Measurements from ENCODE around the gene GATD1.
"Not testable (repeated sequence)": the region's sequence is repeated elsewhere in the genome, so short reads cannot be mapped to it uniquely, and the experiment has no call there.

Gene GATD1

DNA sequence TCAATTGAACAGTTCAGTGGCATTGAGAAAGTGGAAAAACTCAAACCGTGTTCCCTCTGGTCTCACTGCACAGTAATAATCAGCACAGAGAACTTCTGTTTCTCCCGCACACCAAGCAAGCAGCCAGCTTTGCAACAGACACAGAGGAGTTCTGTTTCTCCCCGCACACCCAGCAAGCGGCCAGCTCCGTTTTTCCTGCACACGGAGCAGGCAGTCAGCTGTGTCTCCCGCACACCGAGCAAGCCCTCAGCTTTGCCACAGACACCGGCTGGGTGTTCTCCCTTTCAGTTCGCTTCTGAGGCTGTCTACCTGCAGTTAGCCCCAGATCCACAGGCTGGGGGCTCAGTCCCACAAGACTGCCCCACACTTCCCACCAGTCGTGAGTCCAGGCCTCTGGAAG is 39.9 kb downstream of the GATD1 start:
- Histone ChIP-seq H3K9me3 (ENCODE audit: control insufficient read depth, low read length) (no peaks in the 10 kb centered on the region), H3K27ac (no peak overlapping the region), H3K4me2 (ENCODE audit: low read length) (no peak overlapping the region), H2AFZ (no peak overlapping the region), H3K36me3 (ENCODE audit: control insufficient read depth, insufficient read depth, low read length) (no peaks in the 10 kb centered on the region), H3K9ac (no peak overlapping the region), H3K27me3 (ENCODE audit: control insufficient read depth, insufficient read depth, low read length) (no peaks in the 10 kb centered on the region), H3K79me2 (no peaks in the 10 kb centered on the region), H3K4me1 (no peaks in the 10 kb centered on the region), H3K4me3 (ENCODE audit: low read depth, low read length) (no peak overlapping the region)
- TF ChIP-seq, protein P1, sequence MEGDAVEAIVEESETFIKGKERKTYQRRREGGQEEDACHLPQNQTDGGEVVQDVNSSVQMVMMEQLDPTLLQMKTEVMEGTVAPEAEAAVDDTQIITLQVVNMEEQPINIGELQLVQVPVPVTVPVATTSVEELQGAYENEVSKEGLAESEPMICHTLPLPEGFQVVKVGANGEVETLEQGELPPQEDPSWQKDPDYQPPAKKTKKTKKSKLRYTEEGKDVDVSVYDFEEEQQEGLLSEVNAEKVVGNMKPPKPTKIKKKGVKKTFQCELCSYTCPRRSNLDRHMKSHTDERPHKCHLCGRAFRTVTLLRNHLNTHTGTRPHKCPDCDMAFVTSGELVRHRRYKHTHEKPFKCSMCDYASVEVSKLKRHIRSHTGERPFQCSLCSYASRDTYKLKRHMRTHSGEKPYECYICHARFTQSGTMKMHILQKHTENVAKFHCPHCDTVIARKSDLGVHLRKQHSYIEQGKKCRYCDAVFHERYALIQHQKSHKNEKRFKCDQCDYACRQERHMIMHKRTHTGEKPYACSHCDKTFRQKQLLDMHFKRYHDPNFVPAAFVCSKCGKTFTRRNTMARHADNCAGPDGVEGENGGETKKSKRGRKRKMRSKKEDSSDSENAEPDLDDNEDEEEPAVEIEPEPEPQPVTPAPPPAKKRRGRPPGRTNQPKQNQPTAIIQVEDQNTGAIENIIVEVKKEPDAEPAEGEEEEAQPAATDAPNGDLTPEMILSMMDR (IDR thresholded peaks at IDR 0.05): no peak

DNA sequence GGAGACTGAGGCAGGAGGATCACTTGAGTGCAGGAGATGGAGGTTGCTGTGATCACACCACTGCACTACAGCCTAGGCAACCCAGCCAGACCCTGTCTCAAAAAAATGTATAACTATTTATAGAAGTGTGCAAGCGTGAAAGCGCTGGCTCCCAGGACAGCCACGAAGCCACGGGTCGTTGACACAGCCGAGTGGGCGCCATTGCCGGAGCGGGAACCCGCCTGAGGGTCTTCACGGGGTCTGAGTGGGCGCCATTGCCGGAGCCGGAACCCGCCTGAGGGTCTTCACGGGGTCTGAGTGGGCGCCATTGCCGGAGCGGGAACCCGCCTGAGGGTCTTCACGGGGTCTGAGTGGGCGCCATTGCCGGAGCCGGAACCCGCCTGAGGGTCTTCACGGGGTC is 42.7 kb downstream of the GATD1 start:
- not testable (repeated sequence) for H3K4me3 ChIP-seq (ENCODE audit: low read depth, low read length); H3K27ac ChIP-seq; H3K27me3 ChIP-seq (ENCODE audit: control insufficient read depth, insufficient read depth, low read length); H3K4me2 ChIP-seq (ENCODE audit: low read length); H2AFZ ChIP-seq; H3K79me2 ChIP-seq; H3K36me3 ChIP-seq (ENCODE audit: control insufficient read depth, insufficient read depth, low read length); H3K9ac ChIP-seq; H3K4me1 ChIP-seq; H3K9me3 ChIP-seq (ENCODE audit: control insufficient read depth, low read length)

DNA sequence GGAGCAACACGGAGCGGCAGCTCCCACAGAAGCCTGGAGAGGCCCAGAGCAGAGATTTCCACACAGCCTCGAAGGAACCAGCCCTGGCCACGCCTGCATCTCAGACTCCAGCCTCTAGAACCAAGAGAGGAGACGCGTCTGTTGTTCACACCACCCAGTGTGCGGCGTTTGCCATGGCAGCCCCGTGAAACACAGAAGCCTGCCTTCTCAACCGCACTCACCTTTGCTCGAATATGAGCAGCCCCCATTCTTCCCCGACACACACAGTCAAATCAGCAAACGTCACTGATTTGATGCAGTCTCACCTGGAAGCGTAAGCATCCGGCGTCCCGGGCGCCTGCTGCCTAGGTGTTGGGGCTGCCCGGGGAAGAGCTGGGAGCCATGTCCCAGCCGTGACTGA is 44.2 kb downstream of the GATD1 start:
- Histone ChIP-seq H3K27ac (no peak overlapping the region), H3K4me1 (no peaks in the 10 kb centered on the region), H3K36me3 (ENCODE audit: control insufficient read depth, insufficient read depth, low read length) (no peaks in the 10 kb centered on the region), H3K27me3 (ENCODE audit: control insufficient read depth, insufficient read depth, low read length) (no peaks in the 10 kb centered on the region), H3K4me3 (ENCODE audit: low read depth, low read length) (no peak overlapping the region), H2AFZ (no peak overlapping the region), H3K79me2 (no peaks in the 10 kb centered on the region), H3K9ac (no peak overlapping the region), H3K9me3 (ENCODE audit: control insufficient read depth, low read length) (no peaks in the 10 kb centered on the region), H3K4me2 (ENCODE audit: low read length) (no peak overlapping the region)
- TF ChIP-seq, protein P1 (IDR thresholded peaks at IDR 0.05): no peak

DNA sequence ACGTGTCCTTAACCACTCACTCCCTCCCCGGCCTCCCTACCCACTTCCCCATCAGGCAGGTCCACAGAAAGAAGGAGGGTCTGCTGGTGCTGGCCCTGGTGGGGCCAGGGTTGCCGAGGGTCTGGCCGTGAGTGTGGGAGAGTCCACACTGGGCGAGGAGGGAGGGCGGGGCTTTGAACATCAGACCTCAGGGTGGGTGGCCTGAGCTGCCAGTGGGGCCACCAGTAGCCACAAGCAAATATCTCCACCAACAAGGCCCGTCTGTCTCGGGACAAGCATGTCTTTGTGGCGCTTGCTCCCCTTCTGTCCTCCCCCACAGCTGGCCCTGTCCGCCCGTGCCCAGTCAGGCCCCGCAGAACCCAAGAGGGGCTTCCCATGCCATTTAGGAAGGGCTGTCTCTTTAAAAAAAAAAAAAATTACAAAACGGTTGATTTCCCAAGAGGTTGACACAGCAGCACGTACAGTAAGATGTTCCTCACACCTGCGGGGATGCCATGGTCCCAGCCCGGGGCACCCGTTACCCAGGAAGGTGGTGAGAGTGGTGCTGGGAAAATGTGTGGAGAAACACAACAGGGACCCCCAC is 47.7 kb downstream of the GATD1 start:
- Histone ChIP-seq H3K4me1 (no peaks in the 10 kb centered on the region), H3K79me2 (no peaks in the 10 kb centered on the region), H3K36me3 (ENCODE audit: control insufficient read depth, insufficient read depth, low read length) (no peaks in the 10 kb centered on the region), H3K4me2 (ENCODE audit: low read length) (no peak overlapping the region), H3K27ac (no peak overlapping the region), H3K27me3 (ENCODE audit: control insufficient read depth, insufficient read depth, low read length) (no peaks in the 10 kb centered on the region), H3K9ac (no peak overlapping the region), H3K4me3 (ENCODE audit: low read depth, low read length) (no peak overlapping the region), H3K9me3 (ENCODE audit: control insufficient read depth, low read length) (no peaks in the 10 kb centered on the region), H2AFZ (no peak overlapping the region)
- TF ChIP-seq, protein P1 (IDR thresholded peaks at IDR 0.05): no peak

DNA sequence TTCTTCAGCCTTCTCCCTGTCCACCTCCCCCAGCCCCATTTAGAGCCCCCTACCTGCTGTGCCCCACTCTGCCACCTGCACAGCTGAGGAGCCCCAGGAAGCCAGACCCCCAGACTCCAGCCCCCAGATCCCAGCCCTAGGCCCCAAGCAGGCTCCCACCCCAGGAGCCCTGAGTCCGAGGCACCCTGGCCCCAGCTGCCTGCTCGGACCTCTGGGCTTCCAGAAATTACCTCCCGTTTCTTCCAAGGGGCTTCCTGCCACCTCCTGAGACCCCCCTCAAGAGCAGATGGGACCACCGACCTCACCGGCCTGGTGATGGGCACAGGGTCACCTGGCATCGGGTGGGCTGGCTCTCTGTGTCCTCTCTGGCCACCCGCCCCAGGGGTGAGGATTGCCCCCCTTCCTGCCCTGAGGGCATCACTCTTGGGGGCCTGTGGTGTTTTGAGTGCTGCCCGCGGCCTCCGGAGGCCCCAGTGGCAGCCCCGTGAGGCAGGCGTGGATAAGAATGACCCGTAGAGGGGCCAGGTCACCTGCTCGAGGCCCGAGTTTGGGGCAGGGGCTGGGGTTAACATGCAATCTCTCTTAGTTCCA is 48.3 kb downstream of the GATD1 start:
- Histone ChIP-seq H3K79me2 (no peaks in the 10 kb centered on the region), H2AFZ (no peak overlapping the region), H3K4me1 (no peaks in the 10 kb centered on the region), H3K9ac (no peak overlapping the region), H3K4me2 (ENCODE audit: low read length) (no peak overlapping the region), H3K27ac (no peak overlapping the region), H3K9me3 (ENCODE audit: control insufficient read depth, low read length) (no peaks in the 10 kb centered on the region), H3K36me3 (ENCODE audit: control insufficient read depth, insufficient read depth, low read length) (no peaks in the 10 kb centered on the region), H3K27me3 (ENCODE audit: control insufficient read depth, insufficient read depth, low read length) (no peaks in the 10 kb centered on the region), H3K4me3 (ENCODE audit: low read depth, low read length) (no peak overlapping the region)
- TF ChIP-seq, protein P1 (IDR thresholded peaks at IDR 0.05): no peak
